ENCODE results near the gene COL6A2. TPM values are rescaled to one million over a fixed set of nuclear protein-coding genes. Genes with fewer than 3 reads are reported as not detected.

COL6A2 gene
- total RNA-seq, 1 experiment from 2014 or later, result 129 TPM

DNA sequence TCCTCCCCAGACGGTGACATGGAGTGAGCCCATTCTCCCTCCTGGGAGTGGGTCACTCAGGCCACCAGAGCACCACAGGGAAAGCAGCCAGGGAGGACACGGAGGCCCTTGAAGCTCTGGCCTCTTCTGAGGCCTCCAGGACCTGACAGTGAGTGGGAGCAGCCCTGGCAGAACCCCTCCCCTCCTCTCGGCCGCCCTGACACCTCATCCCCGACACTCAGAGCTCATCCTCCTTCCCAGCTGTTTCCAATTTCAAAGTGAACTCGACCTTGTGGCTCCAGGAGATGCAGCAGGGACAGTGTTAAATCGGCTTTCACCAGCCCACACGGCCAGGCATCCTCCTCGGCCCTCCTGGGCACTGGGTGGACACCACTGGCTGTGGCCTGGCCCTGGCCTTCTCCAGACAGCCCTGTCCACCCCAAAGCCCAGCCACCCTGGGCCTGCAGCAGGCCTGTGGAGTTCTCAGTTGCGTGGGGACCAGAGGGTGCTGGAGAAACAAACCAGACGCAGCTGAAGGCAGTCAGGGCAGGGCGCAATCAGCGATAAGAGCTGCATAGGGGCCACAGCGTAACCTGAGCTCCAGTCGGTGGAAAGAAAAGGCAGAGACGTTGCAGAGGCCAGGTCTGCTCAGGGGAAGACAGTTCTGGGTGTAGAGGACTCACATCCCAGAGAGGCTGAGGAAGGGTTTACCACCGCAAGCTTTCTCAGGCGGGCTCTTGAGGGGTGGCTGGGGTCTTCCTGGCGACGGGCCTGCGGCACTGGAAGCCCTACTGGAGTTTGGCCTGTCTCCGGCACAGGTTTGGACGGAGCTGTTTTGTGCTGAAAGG, 30.4 kb downstream of the COL6A2 start:
- Histone ChIP-seq H4K5ac (ENCODE audit: insufficient read length, low read depth, low read length) (no peak overlapping the region), H3K56ac (ENCODE audit: insufficient read length, low read depth, low read length) (no peak overlapping the region), H3K27me3 (ENCODE audit: insufficient read depth, low read length) (no peaks in the 10 kb centered on the region), H3K9me3 (ENCODE audit: control insufficient read depth, low read depth, low read length) (no peaks in the 10 kb centered on the region), H3K4ac (ENCODE audit: low read depth, low read length) (no peak overlapping the region), H2BK5ac (ENCODE audit: insufficient read length, low read length) (no peak overlapping the region), H3K9ac (ENCODE audit: extremely low read depth, insufficient read length, low read length) (no peak overlapping the region), H4K91ac (ENCODE audit: insufficient read length, low read depth, low read length) (no peak overlapping the region), H2AK5ac (ENCODE audit: insufficient read length, low read length) (no peak overlapping the region), H2BK20ac (ENCODE audit: low read depth, low read length, poor library complexity, severe bottlenecking) (no peak overlapping the region), H3T11ph (ENCODE audit: low read length) (no peak overlapping the region), H3K23me2 (ENCODE audit: insufficient read length, low read depth, low read length, poor library complexity, severe bottlenecking) (no peaks in the 10 kb centered on the region), H3K79me1 (ENCODE audit: insufficient read depth, low read depth, low read length, poor library complexity, severe bottlenecking) (no peaks in the 10 kb centered on the region), H2AFZ (ENCODE audit: low read length) (no peak overlapping the region), H3K79me2 (ENCODE audit: insufficient read depth, low read length) (no peaks in the 10 kb centered on the region), H3K14ac (ENCODE audit: insufficient read depth, low read length) (no peak overlapping the region), H4K8ac (replicated peaks; ENCODE audit: insufficient read length, low read depth, low read length) (no peak overlapping the region), H3K27ac (ENCODE audit: insufficient read length, low read depth, low read length) (no peak overlapping the region), H2BK15ac (ENCODE audit: low read depth, low read length) (no peak overlapping the region), H3K4me2 (ENCODE audit: insufficient read depth, insufficient read length, low read length) (no peak overlapping the region), H3K18ac (ENCODE audit: insufficient read length, low read depth, low read length) (no peak overlapping the region), H2BK120ac (ENCODE audit: low read depth, low read length, poor library complexity, severe bottlenecking) (no peak overlapping the region), H3K23ac (ENCODE audit: insufficient read length, low read depth, low read length) (no peak overlapping the region), H3K4me1 (ENCODE audit: insufficient read depth, low read length) (no peaks in the 10 kb centered on the region), H4K20me1 (ENCODE audit: control insufficient read depth, insufficient read depth, insufficient read length) (no peaks in the 10 kb centered on the region), H2BK12ac (ENCODE audit: insufficient read length, low read depth, low read length) (no peak overlapping the region)
- H3K4me3 Mint-ChIP-seq, result no peak overlapping the region
- H3K9me3 Mint-ChIP-seq, result no peaks in the 10 kb centered on the region; a peak in 1 of 5 replicates
- peak overlapping the region; percentile 41 to 90 (median 78); a peak in 3 of 7 replicates for H3K27ac Mint-ChIP-seq
- no CpG with 5 or more reads among the region's 23 CpGs for WGBS (ENCODE audit: extremely low coverage, insufficient read length, low lambda C conversion rate)
- no peaks in the 10 kb centered on the region; the same call in 1 of the 2 replicates for H3K27me3 Mint-ChIP-seq (ENCODE audit: low read depth)
- no peak for DNase-seq
- TF ChIP-seq, protein P1, sequence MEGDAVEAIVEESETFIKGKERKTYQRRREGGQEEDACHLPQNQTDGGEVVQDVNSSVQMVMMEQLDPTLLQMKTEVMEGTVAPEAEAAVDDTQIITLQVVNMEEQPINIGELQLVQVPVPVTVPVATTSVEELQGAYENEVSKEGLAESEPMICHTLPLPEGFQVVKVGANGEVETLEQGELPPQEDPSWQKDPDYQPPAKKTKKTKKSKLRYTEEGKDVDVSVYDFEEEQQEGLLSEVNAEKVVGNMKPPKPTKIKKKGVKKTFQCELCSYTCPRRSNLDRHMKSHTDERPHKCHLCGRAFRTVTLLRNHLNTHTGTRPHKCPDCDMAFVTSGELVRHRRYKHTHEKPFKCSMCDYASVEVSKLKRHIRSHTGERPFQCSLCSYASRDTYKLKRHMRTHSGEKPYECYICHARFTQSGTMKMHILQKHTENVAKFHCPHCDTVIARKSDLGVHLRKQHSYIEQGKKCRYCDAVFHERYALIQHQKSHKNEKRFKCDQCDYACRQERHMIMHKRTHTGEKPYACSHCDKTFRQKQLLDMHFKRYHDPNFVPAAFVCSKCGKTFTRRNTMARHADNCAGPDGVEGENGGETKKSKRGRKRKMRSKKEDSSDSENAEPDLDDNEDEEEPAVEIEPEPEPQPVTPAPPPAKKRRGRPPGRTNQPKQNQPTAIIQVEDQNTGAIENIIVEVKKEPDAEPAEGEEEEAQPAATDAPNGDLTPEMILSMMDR (conservative IDR thresholded peaks at IDR 0.05), result no peak
- peaks cover 0 to 15% of the 10 kb centered on the region in 2 experiments; a peak in 2 of 4 replicates for H3K4me1 Mint-ChIP-seq
- H3K36me3 Mint-ChIP-seq (ENCODE audit: insufficient read depth in 1 of 3, low read depth in 3 of 3), result peaks cover 5 to 24% (median 12%) of the 10 kb centered on the region in 3 experiments; a peak in 6 of 7 replicates

All from H9 (cell line).